HCT116 (cell line): ENCODE results near the gene ATP8B3.

Source experiments
- ATF3 ChIP-seq: IDR thresholded peaks from 2 replicates; pipeline ENCODE4 v1.6.1; 2012
- CEBPB ChIP-seq: IDR thresholded peaks from 2 replicates; pipeline ENCODE4 v1.6.1; 2012; ENCODE audit warnings: low read depth
- CTCF ChIP-seq, 3 experiments: fragments of 200-600 bp in 1 of 3; sonication (generic) in 1 of 3; IDR thresholded peaks in 2 of 3; conservative IDR thresholded peaks in 1 of 3; 2 replicates each; pipeline ENCODE4 v1.5.1; 2012 to 2017; ENCODE audit warnings: low read depth in 2 of 3, low read length in 2 of 3, antibody characterized with exemption in 1 of 3, borderline replicate concordance in 1 of 3, control low read depth in 1 of 3, mild to moderate bottlenecking in 1 of 3, mixed read lengths in 1 of 3, mixed run types in 1 of 3, moderate library complexity in 1 of 3; ENCODE audit not compliant: insufficient read depth in 1 of 3
- EZH2 ChIP-seq: fragments of 200-600 bp; sonication (generic); IDR thresholded peaks from 2 replicates; pipeline ENCODE4 v1.6.1; 2017; ENCODE audit warnings: antibody characterized with exemption, mixed run types
- EZH2phosphoT487 ChIP-seq: fragments of 200-600 bp; IDR thresholded peaks from 2 replicates; pipeline ENCODE4 v1.6.1; 2018; ENCODE audit warnings: antibody characterized with exemption, borderline replicate concordance
- MAX ChIP-seq: IDR thresholded peaks from 2 replicates; pipeline ENCODE4 v1.6.1; 2012
- POLR2A ChIP-seq: IDR thresholded peaks from 2 replicates; pipeline ENCODE4 v1.7.0; 2011; ENCODE audit warnings: borderline replicate concordance; ENCODE audit not compliant: insufficient read depth, insufficient read length; ENCODE audit errors: extremely low read depth
- RAD21 ChIP-seq: IDR thresholded peaks from 2 replicates; pipeline ENCODE4 v1.6.1; 2012; ENCODE audit warnings: low read depth, mild to moderate bottlenecking
- REST ChIP-seq: IDR thresholded peaks from 2 replicates; pipeline ENCODE4 v1.6.1; 2012; ENCODE audit warnings: low read depth
- SIN3A ChIP-seq: IDR thresholded peaks from 2 replicates; pipeline ENCODE4 v1.6.1; 2012; ENCODE audit warnings: low read depth
- SP1 ChIP-seq: IDR thresholded peaks from 2 replicates; pipeline ENCODE4 v1.6.1; 2012; ENCODE audit warnings: low read depth
- ZFX ChIP-seq: fragments of 450-650 bp; IDR thresholded peaks from 2 replicates; pipeline ENCODE4 v1.6.1; 2017

GRCh38 chr19:1774989-1775772 is 36.9 kb downstream of the ATP8B3 start:
- no peak for TF ChIP-seq EZH2phosphoT487
- TF ChIP-seq CTCF (IDR thresholded peaks at IDR 0.05 in 2 of 3, conservative IDR thresholded peaks at IDR 0.05 in 1 of 3; ENCODE audit: borderline replicate concordance in 1 of 3, insufficient read depth in 1 of 3, low read depth in 2 of 3, low read length in 2 of 3) = peak; percentile 35 to 74 (median 61); a peak in 5 of 6 replicates
- TF ChIP-seq POLR2A = no peak
- TF ChIP-seq ZFX = no peak
- TF ChIP-seq SIN3A = no peak
- TF ChIP-seq ATF3 = no peak
- TF ChIP-seq EZH2 = no peak
- TF ChIP-seq MAX = no peak
- no peak for TF ChIP-seq REST
- TF ChIP-seq SP1 = no peak
- TF ChIP-seq RAD21 = peak; percentile 37
- no peak for TF ChIP-seq CEBPB
